HG03196 (cell line): Measurements from ENCODE around the gene TBCEL.
"Not testable (repeated sequence)": the region's sequence is repeated elsewhere in the genome, so short reads cannot be mapped to it uniquely, and the experiment has no call there.

ENCODE experiments used
- ATAC-seq: cut with Tn5 transposase; IDR thresholded peaks from one replicate; pipeline ENCODE4 v1.9.1; 2021; ENCODE audit not compliant: unreplicated experiment

The TBCEL gene

GRCh38 chr11:121024989-121025388, 1.1 kb downstream of the TBCEL start:
- no peak for ATAC-seq

- ATAC-seq: no peak
Observed at GRCh38 chr11:121029153-121029552, 5.3 kb downstream of the TBCEL start.

GRCh38 chr11:121029813-121030445, 6.0 kb downstream of the TBCEL start:
- no peak for ATAC-seq

- no peak for ATAC-seq
Observed at GRCh38 chr11:121031167-121031566, 7.3 kb downstream of the TBCEL start.

GRCh38 chr11:121031648-121032047, 7.7 kb downstream of the TBCEL start:
- not testable (repeated sequence) for ATAC-seq

- no peak for ATAC-seq
Observed at GRCh38 chr11:121032546-121032945, 8.6 kb downstream of the TBCEL start.

- ATAC-seq: no peak
Observed at GRCh38 chr11:121033635-121034034, 9.7 kb downstream of the TBCEL start.

GRCh38 chr11:121035169-121035755, 11.4 kb downstream of the TBCEL start:
- ATAC-seq: no peak

- ATAC-seq: no peak
Observed at GRCh38 chr11:121035780-121036179, 11.9 kb downstream of the TBCEL start.

GRCh38 chr11:121037016-121037415, 13.1 kb downstream of the TBCEL start:
- no peak for ATAC-seq

- ATAC-seq: no peak
Observed at GRCh38 chr11:121038648-121039409, 14.9 kb downstream of the TBCEL start.

- ATAC-seq: no peak
Observed at GRCh38 chr11:121039971-121040613, 16.2 kb downstream of the TBCEL start.

GRCh38 chr11:121040614-121041002, 16.7 kb downstream of the TBCEL start:
- ATAC-seq: no peak

GRCh38 chr11:121041072-121041471, 17.2 kb downstream of the TBCEL start:
- no peak for ATAC-seq

GRCh38 chr11:121042296-121042695, 18.4 kb downstream of the TBCEL start:
- ATAC-seq: no peak

GRCh38 chr11:121047926-121048325, 24.0 kb downstream of the TBCEL start:
- no peak for ATAC-seq

- no peak for ATAC-seq
Observed at GRCh38 chr11:121048464-121049233, 24.7 kb downstream of the TBCEL start.

GRCh38 chr11:121053244-121053643, 29.3 kb downstream of the TBCEL start:
- no peak for ATAC-seq

GRCh38 chr11:121054266-121054665, 30.4 kb downstream of the TBCEL start:
- ATAC-seq: no peak

- ATAC-seq: no peak
Observed at GRCh38 chr11:121055076-121055475, 31.2 kb downstream of the TBCEL start.

- ATAC-seq: no peak
Observed at GRCh38 chr11:121057922-121058321, 34.0 kb downstream of the TBCEL start.
